GM21423 (cell line): ENCODE data around the gene PRUNE2.
A peak's percentile ranks its signal among the peaks of the same experiment; 100 is the strongest.
"Not testable (repeated sequence)": the region's sequence is repeated elsewhere in the genome, so short reads cannot be mapped to it uniquely, and the experiment has no call there.

Source experiments
- ATAC-seq: cut with Tn5 transposase; IDR thresholded peaks from one replicate; pipeline ENCODE4 v1.9.1; 2021; ENCODE audit warnings: mild to moderate bottlenecking, moderate library complexity; ENCODE audit not compliant: unreplicated experiment

Gene PRUNE2

GRCh38 chr9:76609285-76610010 is 296.5 kb downstream of the PRUNE2 start:
- no peak for ATAC-seq

- ATAC-seq: no peak
Measured at GRCh38 chr9:76608575-76609273, 297.2 kb downstream of the PRUNE2 start.

DNA sequence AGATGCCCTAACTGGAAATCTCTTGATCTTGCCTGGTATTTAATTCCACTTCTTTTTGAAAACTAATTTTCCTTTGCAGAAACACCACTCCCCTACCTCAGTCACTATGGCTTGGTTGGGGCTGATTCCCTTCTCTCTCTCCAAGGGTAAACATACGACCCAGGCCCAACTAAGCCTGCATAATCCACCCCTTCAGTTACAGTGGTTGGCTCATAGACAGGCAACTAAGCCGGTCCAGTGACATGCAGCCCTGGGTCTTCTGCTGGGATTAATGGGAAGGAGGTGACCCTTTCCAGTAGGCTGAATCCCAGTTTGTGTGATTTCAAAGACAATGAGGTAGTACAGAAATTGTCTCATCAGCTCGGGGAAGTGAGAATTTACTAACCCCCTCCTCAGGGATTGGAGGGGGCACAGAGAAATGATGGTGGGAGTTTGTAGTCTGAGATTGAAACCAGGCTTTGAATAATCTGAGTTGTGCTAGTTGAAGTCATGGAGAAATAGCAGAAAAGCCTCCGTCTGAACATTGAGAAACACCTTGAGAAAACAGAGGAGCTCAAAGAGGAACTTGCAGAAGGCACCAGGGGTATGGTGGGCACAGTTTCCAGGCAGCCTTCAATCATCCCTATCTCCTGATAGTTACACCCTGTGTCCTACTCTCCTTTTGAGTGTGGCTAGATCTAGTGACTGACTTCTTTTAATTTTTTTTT is 298.0 kb downstream of the PRUNE2 start:
- no peak for ATAC-seq

DNA sequence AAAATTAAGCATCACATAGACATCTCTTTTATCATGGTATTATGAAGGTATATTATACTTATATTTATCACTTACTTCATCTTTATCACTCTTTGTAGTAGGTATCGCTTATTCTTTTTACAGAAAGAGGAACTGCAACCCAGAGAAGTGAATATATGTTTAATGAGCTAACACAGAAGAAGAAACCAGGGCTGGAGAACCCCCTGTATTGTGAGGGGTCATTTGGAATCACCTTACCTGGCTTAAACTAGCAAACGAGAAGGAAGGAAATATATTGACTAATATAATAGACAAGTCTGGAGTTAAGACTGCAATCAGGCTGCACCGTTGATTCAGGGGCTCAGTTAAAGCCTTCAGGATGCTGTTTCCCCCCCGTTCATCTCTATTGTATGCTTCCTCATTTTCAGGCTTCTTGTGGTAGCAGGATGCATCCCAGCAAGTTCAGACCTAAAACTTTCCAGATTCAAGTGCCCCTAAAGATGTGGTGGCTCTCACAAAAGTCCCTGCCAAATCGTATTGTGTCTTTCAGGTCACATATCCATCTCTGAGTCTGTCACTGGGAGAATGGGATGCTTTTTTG is 300.5 kb downstream of the PRUNE2 start:
- ATAC-seq: peak; percentile 84

DNA sequence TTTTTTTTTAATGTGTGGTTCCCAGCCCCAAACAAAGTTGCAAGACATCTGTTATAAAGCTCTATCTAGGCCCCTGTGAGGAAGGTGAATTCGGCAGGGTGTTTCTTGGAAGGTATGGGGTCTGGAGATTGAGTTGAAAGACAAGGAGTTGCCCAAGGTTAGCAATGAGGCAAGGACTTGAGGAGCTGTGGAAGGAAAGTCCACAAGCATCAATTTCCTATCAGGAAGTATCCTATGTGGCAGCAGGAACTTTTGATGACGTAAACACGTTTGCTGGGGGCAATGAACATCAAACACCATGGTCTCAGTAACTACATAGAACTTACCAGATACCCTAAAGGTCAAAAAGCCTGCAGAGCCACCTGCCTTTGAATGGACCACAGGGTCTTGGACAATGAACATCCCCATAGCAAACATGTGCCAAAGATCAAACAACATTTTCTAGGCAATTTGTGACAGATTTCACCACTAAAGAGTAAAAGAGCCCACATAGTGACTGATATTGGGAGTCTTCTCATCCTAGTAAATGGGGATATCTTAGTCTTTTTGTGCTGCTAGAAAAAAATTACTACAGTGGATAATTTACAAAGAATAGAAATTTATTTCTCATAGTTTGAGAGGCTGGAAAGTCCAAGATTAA is 301.9 kb downstream of the PRUNE2 start:
- no peak for ATAC-seq

- no peak for ATAC-seq
Measured at GRCh38 chr9:76603448-76603895, 302.4 kb downstream of the PRUNE2 start.

GRCh38 chr9:76602199-76602598 is 303.7 kb downstream of the PRUNE2 start:
- ATAC-seq: no peak

DNA sequence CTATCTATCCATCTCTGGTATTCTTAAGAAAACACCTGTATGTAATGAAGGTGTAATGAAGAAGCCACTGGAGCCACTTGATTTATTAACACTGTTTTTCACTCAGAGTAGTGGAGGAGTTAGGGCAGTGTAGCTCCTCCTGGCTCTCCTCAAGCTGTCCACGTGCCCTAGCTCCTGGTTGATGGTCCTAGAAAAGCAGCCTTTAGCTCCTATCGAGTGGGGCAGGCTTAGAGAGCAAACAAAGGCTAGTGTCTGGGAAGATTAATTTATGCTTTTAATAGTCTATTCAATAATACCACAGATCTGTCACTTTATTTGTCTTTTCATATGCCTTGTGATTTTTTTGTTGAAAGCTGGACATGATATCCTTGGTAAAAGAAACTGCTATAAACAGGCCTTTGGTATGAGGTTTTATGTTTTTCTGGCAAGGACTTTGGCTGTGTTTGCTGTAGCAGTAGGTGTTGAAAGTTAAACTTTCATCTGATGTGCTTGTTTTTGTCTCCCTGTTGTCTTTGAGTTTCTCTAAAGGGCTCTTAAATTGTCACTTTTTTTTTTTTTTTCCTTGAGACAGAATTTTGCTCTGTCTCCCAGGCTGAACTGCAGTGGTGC is 305.8 kb downstream of the PRUNE2 start:
- ATAC-seq: no peak

GRCh38 chr9:76598981-76599380 is 306.9 kb downstream of the PRUNE2 start:
- ATAC-seq: no peak

DNA sequence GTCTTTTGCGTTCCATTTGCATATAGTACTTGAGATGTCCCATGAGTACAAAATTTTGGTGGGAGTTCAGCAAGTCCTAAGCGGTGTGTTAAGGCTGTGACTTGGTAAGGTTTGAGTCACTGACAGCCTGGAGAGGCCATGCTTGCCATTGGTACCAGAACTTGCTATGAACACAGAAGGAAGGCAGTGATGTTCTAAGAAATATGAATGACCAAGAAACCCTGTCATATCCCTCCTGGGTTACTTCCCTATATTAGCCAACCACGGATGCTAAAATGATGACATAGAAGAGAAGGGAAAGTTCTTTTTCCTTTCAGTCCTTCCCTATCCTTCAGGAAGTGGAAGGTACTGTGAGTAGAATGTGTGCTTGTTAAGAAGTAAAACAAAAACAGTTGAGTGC is 310.3 kb downstream of the PRUNE2 start:
- no peak for ATAC-seq

GRCh38 chr9:76594764-76595424 is 311.0 kb downstream of the PRUNE2 start:
- ATAC-seq: no peak

DNA sequence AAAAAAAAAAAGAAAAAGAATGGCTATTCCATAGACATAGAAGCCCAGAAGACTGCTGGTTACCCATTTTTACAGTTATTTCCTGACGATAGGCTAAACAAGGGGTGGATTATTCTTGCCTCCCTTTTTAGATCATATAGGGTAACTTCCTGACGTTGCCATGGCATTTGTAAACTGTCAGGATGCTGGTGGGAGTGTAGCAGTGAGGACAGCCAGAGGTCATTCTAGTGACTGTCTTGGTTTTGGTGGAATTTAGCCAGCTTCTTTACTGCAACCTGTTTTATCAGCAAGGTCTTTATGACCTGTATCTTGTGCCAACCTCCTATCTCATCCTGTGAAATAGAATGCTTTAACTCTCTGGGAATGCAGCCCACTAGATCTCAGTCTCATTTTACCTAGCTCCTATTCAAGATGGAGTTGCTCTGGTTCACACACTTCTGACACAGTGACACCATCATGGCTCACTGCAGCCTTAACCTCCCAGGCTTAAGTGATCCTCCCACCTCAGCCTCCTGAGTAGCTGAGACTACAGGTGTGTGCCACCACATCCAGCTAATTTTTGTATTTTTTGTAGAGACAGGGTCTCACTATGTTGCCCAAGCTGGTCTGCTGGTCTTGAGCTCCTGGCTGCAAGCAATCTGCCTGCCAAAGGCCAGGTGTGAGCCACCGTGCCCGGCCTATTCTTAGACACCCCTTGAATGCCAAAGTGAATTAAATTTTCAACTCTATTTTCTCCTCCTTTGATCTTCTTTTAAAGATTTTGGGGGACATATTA is 311.8 kb downstream of the PRUNE2 start:
- not testable (repeated sequence) for ATAC-seq

- no peak for ATAC-seq
Measured at GRCh38 chr9:76592974-76593347, 313.0 kb downstream of the PRUNE2 start.

GRCh38 chr9:76592091-76592973 is 313.6 kb downstream of the PRUNE2 start:
- no peak for ATAC-seq

- no peak for ATAC-seq
Measured at GRCh38 chr9:76591256-76591950, 314.5 kb downstream of the PRUNE2 start.

DNA sequence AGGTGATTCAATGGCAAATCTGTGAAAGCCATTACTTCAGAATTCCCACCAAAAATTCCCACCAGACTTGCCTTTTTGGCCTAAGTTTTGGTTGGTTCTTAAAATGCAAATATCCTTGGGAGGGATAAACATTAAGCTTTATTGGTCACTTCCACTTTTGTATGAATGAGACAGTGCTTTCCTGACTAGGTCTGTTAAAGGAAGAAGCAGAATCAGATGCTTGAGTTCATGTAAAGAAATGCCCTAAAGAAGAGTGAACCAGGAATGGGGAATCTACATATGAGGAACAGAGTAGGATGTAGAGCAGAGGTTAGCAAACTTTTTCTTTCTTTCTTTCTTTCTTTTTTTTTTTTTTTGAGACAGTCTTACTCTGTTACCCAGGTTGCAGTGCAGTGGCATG is 317.6 kb downstream of the PRUNE2 start:
- ATAC-seq: no peak

- no peak for ATAC-seq
Measured at GRCh38 chr9:76586390-76587314, 319.3 kb downstream of the PRUNE2 start.
